ENCODE data around the gene NUP85.
"Not testable (repeated sequence)": the region's sequence is repeated elsewhere in the genome, so short reads cannot be mapped to it uniquely, and the experiment has no call there.

NUP85 gene

GRCh38 chr17:75207050-75207407 lies 1.6 kb downstream of the NUP85 start:
- not testable (repeated sequence) for DNase-seq

- DNase-seq = no peak
Measured at GRCh38 chr17:75207760-75208159, 2.3 kb downstream of the NUP85 start.

- no peak for DNase-seq
Measured at GRCh38 chr17:75208161-75208560, 2.7 kb downstream of the NUP85 start.

GRCh38 chr17:75209061-75209460 lies 3.6 kb downstream of the NUP85 start:
- DNase-seq = no peak

- no peak for DNase-seq
Measured at GRCh38 chr17:75218131-75218530, 12.7 kb downstream of the NUP85 start.

- DNase-seq = no peak
Measured at GRCh38 chr17:75219815-75220214, 14.3 kb downstream of the NUP85 start.

- DNase-seq = no peak
Measured at GRCh38 chr17:75225016-75225415, 19.5 kb downstream of the NUP85 start.

- no peak for DNase-seq
Measured at GRCh38 chr17:75227729-75228128, 22.2 kb downstream of the NUP85 start.

GRCh38 chr17:75228305-75228704 lies 22.8 kb downstream of the NUP85 start:
- no peak for DNase-seq

GRCh38 chr17:75228847-75229246 lies 23.4 kb downstream of the NUP85 start:
- DNase-seq = no peak

- DNase-seq = no peak
Measured at GRCh38 chr17:75231071-75231470, 25.6 kb downstream of the NUP85 start.

GRCh38 chr17:75231741-75232464 lies 26.4 kb downstream of the NUP85 start:
- no peak for DNase-seq

- no peak for DNase-seq
Measured at GRCh38 chr17:75232786-75233185, 27.3 kb downstream of the NUP85 start.

- no peak for DNase-seq
Measured at GRCh38 chr17:75237100-75238014, 31.9 kb downstream of the NUP85 start.

- no peak for DNase-seq
Measured at GRCh38 chr17:75238020-75238580, 32.6 kb downstream of the NUP85 start.

GRCh38 chr17:75238684-75239191 lies 33.3 kb downstream of the NUP85 start:
- peak; percentile 62 to 66 for DNase-seq

- DNase-seq = no peak
Measured at GRCh38 chr17:75239214-75239613, 33.7 kb downstream of the NUP85 start.

GRCh38 chr17:75239778-75240393 lies 34.4 kb downstream of the NUP85 start:
- DNase-seq = no peak

- DNase-seq = peak; percentile 38 to 47
Measured at GRCh38 chr17:75240394-75241142, 35.1 kb downstream of the NUP85 start.

- no peak for DNase-seq
Measured at GRCh38 chr17:75241143-75241430, 35.6 kb downstream of the NUP85 start.

- no peak for DNase-seq
Measured at GRCh38 chr17:75241502-75241901, 36.0 kb downstream of the NUP85 start.

GRCh38 chr17:75241996-75242460 lies 36.5 kb downstream of the NUP85 start:
- DNase-seq = no peak
